Left renal pelvis (tissue), 4 donors: ENCODE data around the gene SIK3. TPM values are rescaled to one million over a fixed set of nuclear protein-coding genes. Genes with fewer than 3 reads are reported as not detected.
"Not testable (repeated sequence)": the region's sequence is repeated elsewhere in the genome, so short reads cannot be mapped to it uniquely, and the experiment has no call there.

ENCODE experiments used
- DNase-seq, 4 donors: peaks; one replicate each; pipeline ENCODE4 v3.0.0-alpha.2; 2013; ENCODE audit warnings: low read depth in 4 of 4, low spot score in 3 of 4
- polyA plus RNA-seq, 4 donors: library from polyadenylated mRNA; unstranded; fragments of 120-200 nt; gene quantifications; one replicate each; pipeline ENCODE4 v1.2.1, GENCODE V29; 2013; ENCODE audit not compliant: insufficient read length in 4 of 4

SIK3 gene
- polyA plus RNA-seq, 4 donors: 23.0 to 44.9 (median 33.6) TPM

GRCh38 chr11:116813781-116814471 lies 284.3 kb downstream of the SIK3 start:
- no peak for DNase-seq

- no peak for DNase-seq
Measured at GRCh38 chr11:116813170-116813569, 285.1 kb downstream of the SIK3 start.

- no peak for DNase-seq
Measured at GRCh38 chr11:116812109-116812508, 286.1 kb downstream of the SIK3 start.

- DNase-seq: no peak
Measured at GRCh38 chr11:116811194-116811593, 287.0 kb downstream of the SIK3 start.

- DNase-seq: no peak
Measured at GRCh38 chr11:116808262-116809175, 289.7 kb downstream of the SIK3 start.

- DNase-seq: no peak
Measured at GRCh38 chr11:116807601-116808261, 290.5 kb downstream of the SIK3 start.

GRCh38 chr11:116804001-116804400 lies 294.2 kb downstream of the SIK3 start:
- DNase-seq: no peak

GRCh38 chr11:116801662-116802061 lies 296.6 kb downstream of the SIK3 start:
- DNase-seq: not testable (repeated sequence)

GRCh38 chr11:116800610-116801009 lies 297.6 kb downstream of the SIK3 start:
- no peak for DNase-seq

- DNase-seq: no peak
Measured at GRCh38 chr11:116798368-116798767, 299.9 kb downstream of the SIK3 start.

- no peak for DNase-seq
Measured at GRCh38 chr11:116797816-116798215, 300.4 kb downstream of the SIK3 start.

- DNase-seq: no peak
Measured at GRCh38 chr11:116796548-116796947, 301.7 kb downstream of the SIK3 start.

- no peak for DNase-seq
Measured at GRCh38 chr11:116794851-116795250, 303.4 kb downstream of the SIK3 start.

- no peak for DNase-seq
Measured at GRCh38 chr11:116793772-116794097, 304.5 kb downstream of the SIK3 start.

Other genes starting within 250 kb of the SIK3 start
- 10 to 100 TPM; 73.3 to 79.9 (median 75.1) TPM for gene PAFAH1B2, start 45.9 kb upstream of the SIK3 start, polyA plus RNA-seq
- 10 to 100 TPM; 38.0 to 47.9 (median 44.5) TPM for gene SIDT2, start 80.3 kb upstream of the SIK3 start, polyA plus RNA-seq
- gene TAGLN, start 100.9 kb upstream of the SIK3 start, polyA plus RNA-seq: 100 to 1,000 TPM; 130 to 307 (median 140) TPM
- 10 to 100 TPM; 18.7 to 36.1 (median 21.4) TPM for gene PCSK7, start 133.6 kb upstream of the SIK3 start, polyA plus RNA-seq
- gene RNF214, start 134.2 kb upstream of the SIK3 start, polyA plus RNA-seq: 10 to 100 TPM; 23.4 to 34.8 (median 31.5) TPM
- 10 to 100 TPM; 16.1 to 24.6 (median 19.7) TPM for gene BACE1-AS, start 192.9 kb upstream of the SIK3 start, polyA plus RNA-seq
- gene BACE1, start 217.8 kb upstream of the SIK3 start, polyA plus RNA-seq: 10 to 100 TPM; 58.7 to 76.5 (median 64.4) TPM
- 10 to 100 TPM; 22.7 to 43.0 (median 27.0) TPM for gene CEP164, start 229.4 kb upstream of the SIK3 start, polyA plus RNA-seq